GM18907 (cell line): Measurements from ENCODE around the gene CATSPER1.

Experiments
- ATAC-seq: cut with Tn5 transposase; IDR thresholded peaks from one replicate; pipeline ENCODE4 v1.9.1; 2021; ENCODE audit warnings: mild to moderate bottlenecking, moderate library complexity; ENCODE audit not compliant: unreplicated experiment

CATSPER1 gene

GRCh38 chr11:65973439-65974110 lies 52.7 kb downstream of the CATSPER1 start:
- no peak for ATAC-seq

GRCh38 chr11:65972116-65972515 lies 54.2 kb downstream of the CATSPER1 start:
- ATAC-seq = no peak

GRCh38 chr11:65968600-65969482 lies 57.4 kb downstream of the CATSPER1 start:
- no peak for ATAC-seq

DNA sequence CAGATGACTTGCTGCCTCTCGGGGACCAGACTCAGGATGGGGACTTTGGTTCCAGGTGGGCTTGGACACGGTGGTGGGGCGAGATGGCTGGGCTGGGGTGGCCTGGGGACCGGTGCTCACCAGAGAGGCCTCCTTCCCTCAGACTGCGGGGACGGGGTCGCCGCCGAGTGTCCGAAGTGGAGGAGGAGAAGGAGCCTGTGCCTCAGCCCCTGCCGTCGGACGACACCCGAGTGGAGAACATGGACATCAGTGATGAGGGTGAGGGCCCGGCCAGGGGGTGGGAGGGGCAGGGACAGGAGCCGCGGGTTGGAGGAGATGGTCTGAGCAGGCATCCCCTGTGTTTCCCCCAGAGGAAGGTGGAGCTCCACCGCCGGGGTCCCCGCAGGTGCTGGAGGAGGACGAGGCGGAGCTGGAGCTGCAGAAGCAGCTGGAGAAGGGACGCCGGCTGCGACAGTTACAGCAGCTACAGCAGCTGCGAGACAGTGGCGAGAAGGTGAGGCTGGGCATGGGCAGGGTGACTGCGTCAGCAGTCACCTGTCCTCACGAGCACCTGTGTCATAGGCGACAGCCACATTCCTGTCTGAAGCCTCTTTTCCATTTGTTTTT lies 58.8 kb downstream of the CATSPER1 start:
- ATAC-seq = no peak
